ENCODE data around the gene ACAP3. TPM values are rescaled to one million over a fixed set of nuclear protein-coding genes. Genes with fewer than 3 reads are reported as not detected.

The ACAP3 gene
- total and polyA plus RNA-seq, 10 of the 15 experiments (the other 5 are each of a cell fraction or from before 2014, with no cell fraction given), result 0.05 to 34.2 (median 7.1) TPM

- Histone ChIP-seq H3K9ac (ENCODE audit: control insufficient read depth, insufficient read depth, low read length) (no peak overlapping the region), H3K9me3 (replicated peaks; ENCODE audit: control insufficient read depth, insufficient read depth, low read length) (no peaks in the 10 kb centered on the region), H3K4me3 (no peak overlapping the region), H3K4me1 (ENCODE audit: control insufficient read depth, insufficient read depth, low read length) (no peaks in the 10 kb centered on the region), H2AFZ (ENCODE audit: control insufficient read depth, low read depth, low read length) (no peak overlapping the region), H3K36me3 (ENCODE audit: control insufficient read depth in 2 of 2, insufficient read depth in 2 of 2, low read length in 1 of 2) (peaks cover 0 to 2% of the 10 kb centered on the region in 2 experiments; a peak in 3 of 4 replicates), H3K27ac (ENCODE audit: control insufficient read depth, insufficient read depth) (no peak overlapping the region), H3K4me2 (ENCODE audit: control insufficient read depth, insufficient read depth) (no peak overlapping the region), H3K27me3 (replicated peaks in 1 of 2; ENCODE audit: control insufficient read depth in 2 of 2, insufficient read depth in 2 of 2, low read length in 1 of 2) (no peaks in the 10 kb centered on the region), H4K20me1 (ENCODE audit: control insufficient read depth, insufficient read depth) (no peaks in the 10 kb centered on the region), H3K79me2 (ENCODE audit: control insufficient read depth, insufficient read depth, low read length) (no peaks in the 10 kb centered on the region)
- ChIA-PET CTCF (no interaction called here), POLR2A (no interaction called here), SMC1A (ENCODE audit: uncharacterized antibody, unreplicated experiment) (no interaction called here), RAD21 (ENCODE audit: unreplicated experiment) (no interaction called here)
- no peak for FAIRE-seq
- WGBS (ENCODE audit: insufficient coverage, insufficient replicate concordance, low lambda C conversion rate, missing lambda C conversion rate), result 89% methylated on average over 16 of the region's 16 CpGs
- no peak for DNase-seq (ENCODE audit: low read depth, low spot score)
- intact Hi-C loops (cut with micrococcal nuclease; ENCODE audit: unreplicated experiment) (no loop called here), in situ Hi-C loops (cut with MboI) (no loop called here)
- TSS peak; percentile 49 for BruUV-seq (replicated peaks)
- ATAC-seq, result no peak
- no peak for TF ChIP-seq ZBTB40 (IDR thresholded peaks at IDR 0.05; ENCODE audit: borderline replicate concordance)
- no peak for TF ChIP-seq CBX5 (IDR thresholded peaks at IDR 0.05; ENCODE audit: low read depth)
- TF ChIP-seq CBX3 (IDR thresholded peaks at IDR 0.05; ENCODE audit: borderline replicate concordance, low read depth), result no peak
- TF ChIP-seq ZNF24 (IDR thresholded peaks at IDR 0.05), result no peak
- TF ChIP-seq USF2 (IDR thresholded peaks at IDR 0.05; ENCODE audit: borderline replicate concordance, low read depth, low read length), result no peak
- no peak for TF ChIP-seq HSF1 (IDR thresholded peaks at IDR 0.05; ENCODE audit: low read depth, low read length)
- no peak for TF ChIP-seq SREBF2 (IDR thresholded peaks at IDR 0.05; ENCODE audit: low read length)
- TF ChIP-seq CEBPB (IDR thresholded peaks at IDR 0.05; ENCODE audit: borderline replicate concordance in 1 of 2, low read depth in 2 of 2, low read length in 2 of 2), result no peak
- no peak for TF ChIP-seq SUPT20H (IDR thresholded peaks at IDR 0.05; ENCODE audit: borderline replicate concordance, control insufficient read depth, low read depth, low read length)
- no peak for TF ChIP-seq SMC3 (IDR thresholded peaks at IDR 0.05; ENCODE audit: borderline replicate concordance, low read length)
- TF ChIP-seq EGR1 (IDR thresholded peaks at IDR 0.05; ENCODE audit: borderline replicate concordance in 1 of 2, low read depth in 2 of 2, low read length in 2 of 2), result no peak
- no peak for TF ChIP-seq EP300 (IDR thresholded peaks at IDR 0.05; ENCODE audit: borderline replicate concordance in 1 of 2, control insufficient read depth in 1 of 2, low read depth in 2 of 2, low read length in 2 of 2)
- TF ChIP-seq RAD51 (IDR thresholded peaks at IDR 0.05), result no peak
- TF ChIP-seq BACH1 (IDR thresholded peaks at IDR 0.05; ENCODE audit: borderline replicate concordance), result no peak
- no peak for TF ChIP-seq BCL11A (IDR thresholded peaks at IDR 0.05; ENCODE audit: low read depth, low read length)
- TF ChIP-seq KAT2A (conservative IDR thresholded peaks at IDR 0.05; ENCODE audit: control insufficient read depth, low read depth, low read length), result no peak
- TF ChIP-seq SREBF1 (IDR thresholded peaks at IDR 0.05; ENCODE audit: low read length), result no peak
- no peak for TF ChIP-seq STAT1 (conservative IDR thresholded peaks at IDR 0.05)
- no peak for TF ChIP-seq RCOR1 (conservative IDR thresholded peaks at IDR 0.05; ENCODE audit: low read depth, low read length)
- no peak for TF ChIP-seq HCFC1 (IDR thresholded peaks at IDR 0.05; ENCODE audit: low read length)
These were observed 27.6 kb upstream of the ACAP3 start for GRCh38 chr1:1335283-1335682.
